HEK293 (cell line): ENCODE data around the gene UBAP2L.

ENCODE experiments used
- BCL11B ChIP-seq: fragments of 450-650 bp; formaldehyde crosslinking; IDR thresholded peaks from 2 replicates; pipeline ENCODE4 v1.5.1; 2016; ENCODE audit warnings: low read depth, missing biosample characterization, missing genetic modification characterization
- FEZF1 ChIP-seq: fragments of 450-650 bp; formaldehyde crosslinking; IDR thresholded peaks from 2 replicates; pipeline ENCODE4 v1.5.1; 2016; ENCODE audit warnings: missing biosample characterization, missing genetic modification characterization
- SETDB1 ChIP-seq: IDR thresholded peaks from one replicate; pipeline ENCODE4 v1.6.1; 2017; ENCODE audit warnings: mild to moderate bottlenecking, low read length, moderate library complexity, mixed read lengths; ENCODE audit not compliant: insufficient read length
- SP2 ChIP-seq: fragments of 450-650 bp; formaldehyde crosslinking; IDR thresholded peaks from 2 replicates; pipeline ENCODE4 v1.5.1; 2016; ENCODE audit warnings: missing biosample characterization, missing genetic modification characterization
- ZBTB10 ChIP-seq: fragments of 450-650 bp; formaldehyde crosslinking; IDR thresholded peaks from 2 replicates; pipeline ENCODE4 v1.5.1; 2016; ENCODE audit warnings: missing biosample characterization, missing genetic modification characterization
- ZBTB26 ChIP-seq: fragments of 450-650 bp; formaldehyde crosslinking; optimal IDR thresholded peaks from 2 replicates; pipeline ENCODE3; 2016; ENCODE audit warnings: missing biosample characterization, mild to moderate bottlenecking, missing genetic modification characterization
- ZFHX2 ChIP-seq: fragments of 450-650 bp; formaldehyde crosslinking; conservative IDR thresholded peaks from 2 replicates; pipeline ENCODE4 v1.5.1; 2016; ENCODE audit warnings: missing biosample characterization, missing genetic modification characterization
- ZNF138 ChIP-seq: fragments of 450-650 bp; formaldehyde crosslinking; IDR thresholded peaks from 2 replicates; pipeline ENCODE4 v1.5.1; 2016; ENCODE audit warnings: missing biosample characterization, missing genetic modification characterization, borderline replicate concordance
- ZNF335 ChIP-seq: fragments of 450-650 bp; formaldehyde crosslinking; conservative IDR thresholded peaks from 2 replicates; pipeline ENCODE4 v1.5.1; 2016; ENCODE audit warnings: missing biosample characterization, missing genetic modification characterization
- ZNF350 ChIP-seq: fragments of 450-650 bp; formaldehyde crosslinking; IDR thresholded peaks from 2 replicates; pipeline ENCODE4 v1.5.0; 2017; ENCODE audit warnings: missing biosample characterization, mild to moderate bottlenecking, missing genetic modification characterization
- ZNF394 ChIP-seq: fragments of 450-650 bp; formaldehyde crosslinking; IDR thresholded peaks from 2 replicates; pipeline ENCODE4 v1.5.1; 2016; ENCODE audit warnings: missing biosample characterization, missing genetic modification characterization, mild to moderate bottlenecking, moderate library complexity, borderline replicate concordance
- ZNF426 ChIP-seq: fragments of 450-650 bp; formaldehyde crosslinking; IDR thresholded peaks from 2 replicates; pipeline ENCODE4 v1.5.1; 2017; ENCODE audit warnings: missing biosample characterization, missing genetic modification characterization, mild to moderate bottlenecking, inconsistent platforms, moderate library complexity
- ZNF549 ChIP-seq: fragments of 450-650 bp; IDR thresholded peaks from 2 replicates; pipeline ENCODE4 v1.5.1; 2018; ENCODE audit warnings: missing biosample characterization, missing genetic modification characterization, mild to moderate bottlenecking, inconsistent platforms, moderate library complexity
- ZNF677 ChIP-seq: fragments of 450-650 bp; IDR thresholded peaks from 2 replicates; pipeline ENCODE4 v1.5.0; 2018; ENCODE audit warnings: missing biosample characterization, mild to moderate bottlenecking, missing genetic modification characterization, moderate library complexity
- ZNF707 ChIP-seq: fragments of 450-650 bp; formaldehyde crosslinking; IDR thresholded peaks from 2 replicates; pipeline ENCODE4 v1.5.1; 2016; ENCODE audit warnings: missing biosample characterization, missing genetic modification characterization
- ZNF785 ChIP-seq: fragments of 450-650 bp; formaldehyde crosslinking; IDR thresholded peaks from 2 replicates; pipeline ENCODE4 v1.5.1; 2016; ENCODE audit warnings: missing biosample characterization, missing genetic modification characterization
- ZSCAN18 ChIP-seq: fragments of 450-650 bp; formaldehyde crosslinking; IDR thresholded peaks from 2 replicates; pipeline ENCODE4 v1.5.1; 2016; ENCODE audit warnings: missing biosample characterization, missing genetic modification characterization
- ZSCAN23 ChIP-seq: fragments of 450-650 bp; formaldehyde crosslinking; IDR thresholded peaks from 2 replicates; pipeline ENCODE4 v1.5.1; 2016; ENCODE audit warnings: missing biosample characterization, missing genetic modification characterization
- TF ChIP-seq, protein P1 (sequence below): fragments of 450-650 bp; formaldehyde crosslinking; IDR thresholded peaks from 2 replicates; pipeline ENCODE4 v1.5.1; 2016; ENCODE audit warnings: missing biosample characterization, missing genetic modification characterization
- TF ChIP-seq, protein P2 (sequence below): fragments of 450-650 bp; formaldehyde crosslinking; conservative IDR thresholded peaks from 2 replicates; pipeline ENCODE4 v1.5.1; 2016; ENCODE audit warnings: low read depth, missing biosample characterization, missing genetic modification characterization
- TF ChIP-seq, protein P3 (sequence below): fragments of 450-650 bp; IDR thresholded peaks from 2 replicates; pipeline ENCODE4 v1.5.1; 2018; ENCODE audit warnings: missing biosample characterization, mild to moderate bottlenecking, missing genetic modification characterization
- TF ChIP-seq, protein P4 (sequence below): fragments of 450-650 bp; formaldehyde crosslinking; IDR thresholded peaks from 2 replicates; pipeline ENCODE4 v1.5.1; 2016; ENCODE audit warnings: missing biosample characterization, missing genetic modification characterization

UBAP2L gene

DNA sequence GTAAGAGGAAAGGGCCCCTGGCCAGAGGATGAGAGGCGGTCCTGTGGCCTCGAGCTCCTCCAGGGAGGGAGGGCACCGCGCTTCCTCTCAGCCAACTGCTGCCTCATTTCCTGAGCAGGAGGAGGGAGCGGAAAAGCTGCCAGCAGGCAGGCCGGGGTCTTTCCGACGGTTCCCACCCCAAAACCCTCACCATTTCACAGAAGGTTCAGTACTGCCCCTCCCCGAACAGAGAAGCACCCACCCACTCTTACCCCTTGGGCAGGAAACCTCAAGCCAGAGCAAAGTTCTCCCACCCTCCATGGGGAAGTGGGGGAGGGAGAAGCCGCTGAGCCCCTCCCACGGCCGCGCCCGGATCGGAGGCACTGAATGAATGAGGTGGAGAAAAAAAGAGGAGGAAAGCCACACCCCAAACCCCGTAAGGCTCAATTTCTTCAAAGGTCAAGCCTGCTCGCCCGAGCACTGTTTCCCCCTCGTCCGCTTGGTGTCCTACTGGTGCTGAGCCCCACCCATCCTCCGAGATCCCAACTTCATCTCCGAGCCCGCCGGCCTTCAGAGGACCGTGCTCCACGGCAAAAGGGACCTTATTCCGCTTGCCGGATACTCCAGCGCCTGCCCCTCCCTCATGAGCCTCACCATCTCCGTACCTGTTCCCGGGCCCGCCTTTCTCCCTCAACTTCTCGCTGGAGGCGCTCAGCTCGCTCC is 38.3 kb upstream of the UBAP2L start (continued):
- TF ChIP-seq, protein P1, sequence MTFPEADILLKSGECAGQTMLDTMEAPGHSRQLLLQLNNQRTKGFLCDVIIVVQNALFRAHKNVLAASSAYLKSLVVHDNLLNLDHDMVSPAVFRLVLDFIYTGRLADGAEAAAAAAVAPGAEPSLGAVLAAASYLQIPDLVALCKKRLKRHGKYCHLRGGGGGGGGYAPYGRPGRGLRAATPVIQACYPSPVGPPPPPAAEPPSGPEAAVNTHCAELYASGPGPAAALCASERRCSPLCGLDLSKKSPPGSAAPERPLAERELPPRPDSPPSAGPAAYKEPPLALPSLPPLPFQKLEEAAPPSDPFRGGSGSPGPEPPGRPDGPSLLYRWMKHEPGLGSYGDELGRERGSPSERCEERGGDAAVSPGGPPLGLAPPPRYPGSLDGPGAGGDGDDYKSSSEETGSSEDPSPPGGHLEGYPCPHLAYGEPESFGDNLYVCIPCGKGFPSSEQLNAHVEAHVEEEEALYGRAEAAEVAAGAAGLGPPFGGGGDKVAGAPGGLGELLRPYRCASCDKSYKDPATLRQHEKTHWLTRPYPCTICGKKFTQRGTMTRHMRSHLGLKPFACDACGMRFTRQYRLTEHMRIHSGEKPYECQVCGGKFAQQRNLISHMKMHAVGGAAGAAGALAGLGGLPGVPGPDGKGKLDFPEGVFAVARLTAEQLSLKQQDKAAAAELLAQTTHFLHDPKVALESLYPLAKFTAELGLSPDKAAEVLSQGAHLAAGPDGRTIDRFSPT (tag by site-specific recombination), result no peak
- TF ChIP-seq ZNF426, result no peak
- no peak for TF ChIP-seq ZBTB26
- no peak for TF ChIP-seq ZBTB10 (tag by site-specific recombination)
- no peak for TF ChIP-seq ZNF138 (tag by site-specific recombination)
- TF ChIP-seq ZSCAN18 (tag by site-specific recombination), result no peak
- no peak for TF ChIP-seq ZNF394 (tag by site-specific recombination)
- TF ChIP-seq ZNF335 (tag by site-specific recombination), result peak; percentile 72
- TF ChIP-seq, protein P2, sequence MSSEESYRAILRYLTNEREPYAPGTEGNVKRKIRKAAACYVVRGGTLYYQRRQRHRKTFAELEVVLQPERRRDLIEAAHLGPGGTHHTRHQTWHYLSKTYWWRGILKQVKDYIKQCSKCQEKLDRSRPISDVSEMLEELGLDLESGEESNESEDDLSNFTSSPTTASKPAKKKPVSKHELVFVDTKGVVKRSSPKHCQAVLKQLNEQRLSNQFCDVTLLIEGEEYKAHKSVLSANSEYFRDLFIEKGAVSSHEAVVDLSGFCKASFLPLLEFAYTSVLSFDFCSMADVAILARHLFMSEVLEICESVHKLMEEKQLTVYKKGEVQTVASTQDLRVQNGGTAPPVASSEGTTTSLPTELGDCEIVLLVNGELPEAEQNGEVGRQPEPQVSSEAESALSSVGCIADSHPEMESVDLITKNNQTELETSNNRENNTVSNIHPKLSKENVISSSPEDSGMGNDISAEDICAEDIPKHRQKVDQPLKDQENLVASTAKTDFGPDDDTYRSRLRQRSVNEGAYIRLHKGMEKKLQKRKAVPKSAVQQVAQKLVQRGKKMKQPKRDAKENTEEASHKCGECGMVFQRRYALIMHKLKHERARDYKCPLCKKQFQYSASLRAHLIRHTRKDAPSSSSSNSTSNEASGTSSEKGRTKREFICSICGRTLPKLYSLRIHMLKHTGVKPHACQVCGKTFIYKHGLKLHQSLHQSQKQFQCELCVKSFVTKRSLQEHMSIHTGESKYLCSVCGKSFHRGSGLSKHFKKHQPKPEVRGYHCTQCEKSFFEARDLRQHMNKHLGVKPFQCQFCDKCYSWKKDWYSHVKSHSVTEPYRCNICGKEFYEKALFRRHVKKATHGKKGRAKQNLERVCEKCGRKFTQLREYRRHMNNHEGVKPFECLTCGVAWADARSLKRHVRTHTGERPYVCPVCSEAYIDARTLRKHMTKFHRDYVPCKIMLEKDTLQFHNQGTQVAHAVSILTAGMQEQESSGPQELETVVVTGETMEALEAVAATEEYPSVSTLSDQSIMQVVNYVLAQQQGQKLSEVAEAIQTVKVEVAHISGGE (tag by site-specific recombination), result no peak
- TF ChIP-seq BCL11B (tag by site-specific recombination), result no peak
- no peak for TF ChIP-seq FEZF1
- TF ChIP-seq, protein P3, sequence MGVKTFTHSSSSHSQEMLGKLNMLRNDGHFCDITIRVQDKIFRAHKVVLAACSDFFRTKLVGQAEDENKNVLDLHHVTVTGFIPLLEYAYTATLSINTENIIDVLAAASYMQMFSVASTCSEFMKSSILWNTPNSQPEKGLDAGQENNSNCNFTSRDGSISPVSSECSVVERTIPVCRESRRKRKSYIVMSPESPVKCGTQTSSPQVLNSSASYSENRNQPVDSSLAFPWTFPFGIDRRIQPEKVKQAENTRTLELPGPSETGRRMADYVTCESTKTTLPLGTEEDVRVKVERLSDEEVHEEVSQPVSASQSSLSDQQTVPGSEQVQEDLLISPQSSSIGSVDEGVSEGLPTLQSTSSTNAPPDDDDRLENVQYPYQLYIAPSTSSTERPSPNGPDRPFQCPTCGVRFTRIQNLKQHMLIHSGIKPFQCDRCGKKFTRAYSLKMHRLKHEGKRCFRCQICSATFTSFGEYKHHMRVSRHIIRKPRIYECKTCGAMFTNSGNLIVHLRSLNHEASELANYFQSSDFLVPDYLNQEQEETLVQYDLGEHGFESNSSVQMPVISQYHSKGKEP, result no peak
- TF ChIP-seq ZSCAN23, result no peak
- no peak for TF ChIP-seq ZNF707 (tag by site-specific recombination)
- no peak for TF ChIP-seq SETDB1
- TF ChIP-seq, protein P4, sequence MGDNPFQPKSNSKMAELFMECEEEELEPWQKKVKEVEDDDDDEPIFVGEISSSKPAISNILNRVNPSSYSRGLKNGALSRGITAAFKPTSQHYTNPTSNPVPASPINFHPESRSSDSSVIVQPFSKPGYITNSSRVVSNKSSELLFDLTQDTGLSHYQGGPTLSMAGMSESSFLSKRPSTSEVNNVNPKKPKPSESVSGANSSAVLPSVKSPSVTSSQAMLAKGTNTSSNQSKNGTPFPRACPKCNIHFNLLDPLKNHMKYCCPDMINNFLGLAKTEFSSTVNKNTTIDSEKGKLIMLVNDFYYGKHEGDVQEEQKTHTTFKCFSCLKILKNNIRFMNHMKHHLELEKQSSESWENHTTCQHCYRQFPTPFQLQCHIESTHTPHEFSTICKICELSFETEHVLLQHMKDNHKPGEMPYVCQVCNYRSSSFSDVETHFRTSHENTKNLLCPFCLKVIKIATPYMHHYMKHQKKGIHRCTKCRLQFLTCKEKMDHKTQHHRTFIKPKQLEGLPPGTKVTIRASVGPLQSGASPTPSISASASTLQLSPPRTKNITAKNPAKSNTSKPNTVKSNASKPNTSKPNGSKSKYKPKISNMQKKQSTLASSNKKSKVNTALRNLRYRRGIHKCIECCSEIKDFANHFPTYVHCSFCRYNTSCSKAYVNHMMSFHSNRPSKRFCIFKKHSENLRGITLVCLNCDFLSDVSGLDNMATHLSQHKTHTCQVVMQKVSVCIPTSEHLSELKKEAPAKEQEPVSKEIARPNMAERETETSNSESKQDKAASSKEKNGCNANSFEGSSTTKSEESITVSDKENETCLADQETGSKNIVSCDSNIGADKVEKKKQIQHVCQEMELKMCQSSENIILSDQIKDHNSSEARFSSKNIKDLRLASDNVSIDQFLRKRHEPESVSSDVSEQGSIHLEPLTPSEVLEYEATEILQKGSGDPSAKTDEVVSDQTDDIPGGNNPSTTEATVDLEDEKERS (tag by site-specific recombination), result no peak
- no peak for TF ChIP-seq ZNF677
- no peak for TF ChIP-seq ZNF350
- peak; percentile 79 for TF ChIP-seq ZFHX2 (tag by site-specific recombination)
- TF ChIP-seq SP2 (tag by site-specific recombination), result peak; percentile 89
- TF ChIP-seq ZNF785 (tag by site-specific recombination), result peak; percentile 70; the same call in 1 of the 2 replicates
- no peak for TF ChIP-seq ZNF549 (tag by site-specific recombination)
